HG03354 (cell line): ENCODE measurements around the gene BEGAIN.

Source experiments
- ATAC-seq: cut with Tn5 transposase; IDR thresholded peaks from one replicate; pipeline ENCODE4 v1.9.1; 2021; ENCODE audit warnings: mild to moderate bottlenecking; ENCODE audit not compliant: unreplicated experiment, poor library complexity, severe bottlenecking

The BEGAIN gene

GRCh38 chr14:100586153-100586402 lies 1.1 kb downstream of the BEGAIN start:
- ATAC-seq, result no peak

GRCh38 chr14:100585448-100586152 lies 1.6 kb downstream of the BEGAIN start:
- no peak for ATAC-seq

- ATAC-seq, result no peak
Observed at GRCh38 chr14:100584056-100585031, 2.9 kb downstream of the BEGAIN start.

GRCh38 chr14:100583245-100583644 lies 4.0 kb downstream of the BEGAIN start:
- no peak for ATAC-seq

GRCh38 chr14:100582496-100583165 lies 4.6 kb downstream of the BEGAIN start:
- no peak for ATAC-seq

GRCh38 chr14:100581228-100582145 lies 5.7 kb downstream of the BEGAIN start:
- ATAC-seq, result no peak

GRCh38 chr14:100580316-100581227 lies 6.6 kb downstream of the BEGAIN start:
- no peak for ATAC-seq

GRCh38 chr14:100578552-100578951 lies 8.7 kb downstream of the BEGAIN start:
- ATAC-seq, result no peak

GRCh38 chr14:100577986-100578431 lies 9.2 kb downstream of the BEGAIN start:
- no peak for ATAC-seq

GRCh38 chr14:100577321-100577985 lies 9.8 kb downstream of the BEGAIN start:
- ATAC-seq, result no peak

- no peak for ATAC-seq
Observed at GRCh38 chr14:100576091-100577085, 10.8 kb downstream of the BEGAIN start.

- ATAC-seq, result no peak
Observed at GRCh38 chr14:100575266-100575995, 11.8 kb downstream of the BEGAIN start.

- ATAC-seq, result no peak
Observed at GRCh38 chr14:100574642-100575031, 12.6 kb downstream of the BEGAIN start.

- ATAC-seq, result no peak
Observed at GRCh38 chr14:100573757-100574641, 13.2 kb downstream of the BEGAIN start.

GRCh38 chr14:100573002-100573756 lies 14.0 kb downstream of the BEGAIN start:
- no peak for ATAC-seq
